ENCODE results near the gene SIRPA.

The SIRPA gene

DNA sequence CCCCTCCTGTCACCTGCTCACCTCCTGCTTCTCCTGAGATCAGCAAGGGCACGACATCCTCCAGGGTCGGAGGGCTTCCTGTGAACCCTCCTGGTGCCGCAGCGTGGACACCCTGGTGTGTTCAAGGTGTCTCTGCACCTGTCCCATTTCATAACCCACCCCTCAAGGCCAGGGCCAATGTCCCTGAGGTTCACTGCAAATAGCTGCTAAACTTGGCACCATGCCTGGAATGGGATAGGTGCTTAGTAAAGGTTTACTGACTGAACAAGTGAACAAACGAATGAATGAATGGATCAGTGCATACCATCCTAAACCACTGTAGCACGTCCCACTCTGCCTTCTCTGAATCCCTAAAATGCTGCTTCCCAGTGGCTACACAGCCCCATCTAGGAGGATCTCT, 35.0 kb downstream of the SIRPA start:
- H3K4me1 ChIP-seq (ENCODE audit: control insufficient read depth, low read length): no peaks in the 10 kb centered on the region
- TF ChIP-seq, protein P1, sequence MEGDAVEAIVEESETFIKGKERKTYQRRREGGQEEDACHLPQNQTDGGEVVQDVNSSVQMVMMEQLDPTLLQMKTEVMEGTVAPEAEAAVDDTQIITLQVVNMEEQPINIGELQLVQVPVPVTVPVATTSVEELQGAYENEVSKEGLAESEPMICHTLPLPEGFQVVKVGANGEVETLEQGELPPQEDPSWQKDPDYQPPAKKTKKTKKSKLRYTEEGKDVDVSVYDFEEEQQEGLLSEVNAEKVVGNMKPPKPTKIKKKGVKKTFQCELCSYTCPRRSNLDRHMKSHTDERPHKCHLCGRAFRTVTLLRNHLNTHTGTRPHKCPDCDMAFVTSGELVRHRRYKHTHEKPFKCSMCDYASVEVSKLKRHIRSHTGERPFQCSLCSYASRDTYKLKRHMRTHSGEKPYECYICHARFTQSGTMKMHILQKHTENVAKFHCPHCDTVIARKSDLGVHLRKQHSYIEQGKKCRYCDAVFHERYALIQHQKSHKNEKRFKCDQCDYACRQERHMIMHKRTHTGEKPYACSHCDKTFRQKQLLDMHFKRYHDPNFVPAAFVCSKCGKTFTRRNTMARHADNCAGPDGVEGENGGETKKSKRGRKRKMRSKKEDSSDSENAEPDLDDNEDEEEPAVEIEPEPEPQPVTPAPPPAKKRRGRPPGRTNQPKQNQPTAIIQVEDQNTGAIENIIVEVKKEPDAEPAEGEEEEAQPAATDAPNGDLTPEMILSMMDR (IDR thresholded peaks at IDR 0.05; ENCODE audit: low read depth, low read length, poor library complexity, severe bottlenecking): no peak
- TF ChIP-seq EZH2phosphoT487 (IDR thresholded peaks at IDR 0.05; ENCODE audit: borderline replicate concordance, low read length): no peak
- H3K9me3 ChIP-seq (ENCODE audit: control insufficient read depth, insufficient read depth, low read length): no peaks in the 10 kb centered on the region
- no peaks in the 10 kb centered on the region for H3K9me2 ChIP-seq (replicated peaks; ENCODE audit: control insufficient read depth, low read length)
- no peak overlapping the region for H3K4me2 ChIP-seq (ENCODE audit: low read length)
- no peaks in the 10 kb centered on the region for H3F3A ChIP-seq (ENCODE audit: control insufficient read depth, insufficient read depth)
- H3K4me3 ChIP-seq (ENCODE audit: low read length): no peak overlapping the region
- H3K27me3 ChIP-seq (ENCODE audit: control insufficient read depth, low read length): peaks cover 2% of the 10 kb centered on the region
- no peaks in the 10 kb centered on the region for H3K36me3 ChIP-seq (ENCODE audit: control insufficient read depth, low read length)
- H3K27ac ChIP-seq (ENCODE audit: low read depth, low read length): no peak overlapping the region
- no peaks in the 10 kb centered on the region for H3K79me2 ChIP-seq (ENCODE audit: control insufficient read depth, low read length)
- 0 out of 2 replicates have a peak, but pooled peaks cover 3% of the 10 kb centered on the region for H4K20me1 ChIP-seq (ENCODE audit: control insufficient read depth, insufficient read depth, low read depth, low read length)

DNA sequence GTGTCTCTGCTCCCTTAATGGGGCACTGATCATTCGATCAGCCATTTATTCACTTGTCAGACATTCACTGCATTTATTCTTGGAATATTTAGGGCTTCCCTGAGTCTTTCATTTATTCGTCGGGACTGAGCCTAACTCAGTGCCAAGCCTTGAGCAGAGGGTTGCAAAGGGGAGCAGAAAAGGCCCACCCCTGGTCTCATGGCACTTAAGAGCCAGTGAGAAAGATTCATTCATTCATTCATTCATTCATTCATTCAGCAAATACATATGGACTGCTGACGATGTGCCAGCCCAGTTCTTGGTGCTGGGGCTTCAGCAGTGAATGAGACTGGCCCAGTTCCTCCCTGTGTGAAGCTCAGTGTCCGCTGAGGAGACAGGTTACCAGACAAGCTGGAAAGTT, 36.6 kb downstream of the SIRPA start:
- 0 out of 2 replicates have a peak, but pooled peaks cover 3% of the 10 kb centered on the region for H4K20me1 ChIP-seq (ENCODE audit: control insufficient read depth, insufficient read depth, low read depth, low read length)
- H3K27ac ChIP-seq (ENCODE audit: low read depth, low read length): no peak overlapping the region
- no peaks in the 10 kb centered on the region for H3K79me2 ChIP-seq (ENCODE audit: control insufficient read depth, low read length)
- no peak overlapping the region for H3K4me2 ChIP-seq (ENCODE audit: low read length)
- no peaks in the 10 kb centered on the region for H3K36me3 ChIP-seq (ENCODE audit: control insufficient read depth, low read length)
- no peaks in the 10 kb centered on the region for H3K9me2 ChIP-seq (replicated peaks; ENCODE audit: control insufficient read depth, low read length)
- H3K4me1 ChIP-seq (ENCODE audit: control insufficient read depth, low read length): no peaks in the 10 kb centered on the region
- H3K4me3 ChIP-seq (ENCODE audit: low read length): no peak overlapping the region
- H3F3A ChIP-seq (ENCODE audit: control insufficient read depth, insufficient read depth): no peaks in the 10 kb centered on the region
- TF ChIP-seq EZH2phosphoT487 (IDR thresholded peaks at IDR 0.05; ENCODE audit: borderline replicate concordance, low read length): no peak
- TF ChIP-seq, protein P1 (IDR thresholded peaks at IDR 0.05; ENCODE audit: low read depth, low read length, poor library complexity, severe bottlenecking): no peak
- H3K27me3 ChIP-seq (ENCODE audit: control insufficient read depth, low read length): peaks cover 2% of the 10 kb centered on the region
- no peaks in the 10 kb centered on the region for H3K9me3 ChIP-seq (ENCODE audit: control insufficient read depth, insufficient read depth, low read length)

DNA sequence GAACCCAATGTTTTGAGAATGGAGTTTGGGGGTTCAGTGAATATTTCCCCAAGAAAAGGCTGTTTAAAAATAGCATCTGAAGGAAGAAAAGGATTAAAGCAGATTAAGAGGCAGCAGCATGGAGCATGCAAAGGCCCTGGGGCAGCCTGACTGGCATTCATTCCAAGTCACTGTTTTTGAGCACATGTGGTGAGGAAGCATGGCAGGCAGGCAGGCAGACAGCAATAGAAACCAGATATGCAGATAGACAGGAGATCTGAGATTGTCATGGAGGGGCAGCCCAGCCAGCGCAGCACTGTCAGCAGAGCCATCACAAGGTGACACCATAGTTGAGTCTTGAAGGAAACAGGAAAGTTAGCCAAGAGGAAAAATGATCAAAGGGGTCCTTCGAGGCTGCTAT, 37.8 kb downstream of the SIRPA start:
- Histone ChIP-seq H3K27ac (ENCODE audit: low read depth, low read length) (no peak overlapping the region), H3K79me2 (ENCODE audit: control insufficient read depth, low read length) (no peaks in the 10 kb centered on the region), H3K27me3 (ENCODE audit: control insufficient read depth, low read length) (peaks cover 2% of the 10 kb centered on the region), H3K4me1 (ENCODE audit: control insufficient read depth, low read length) (no peaks in the 10 kb centered on the region), H4K20me1 (ENCODE audit: control insufficient read depth, insufficient read depth, low read depth, low read length) (0 out of 2 replicates have a peak, but pooled peaks cover 3% of the 10 kb centered on the region), H3K9me2 (replicated peaks; ENCODE audit: control insufficient read depth, low read length) (no peaks in the 10 kb centered on the region), H3K9me3 (ENCODE audit: control insufficient read depth, insufficient read depth, low read length) (no peaks in the 10 kb centered on the region), H3F3A (ENCODE audit: control insufficient read depth, insufficient read depth) (no peaks in the 10 kb centered on the region), H3K4me3 (ENCODE audit: low read length) (no peak overlapping the region), H3K36me3 (ENCODE audit: control insufficient read depth, low read length) (no peaks in the 10 kb centered on the region), H3K4me2 (ENCODE audit: low read length) (no peak overlapping the region)
- no peak for TF ChIP-seq EZH2phosphoT487 (IDR thresholded peaks at IDR 0.05; ENCODE audit: borderline replicate concordance, low read length)
- TF ChIP-seq, protein P1 (IDR thresholded peaks at IDR 0.05; ENCODE audit: low read depth, low read length, poor library complexity, severe bottlenecking): no peak
